ENCODE measurements around the gene CFAP251.

DNA sequence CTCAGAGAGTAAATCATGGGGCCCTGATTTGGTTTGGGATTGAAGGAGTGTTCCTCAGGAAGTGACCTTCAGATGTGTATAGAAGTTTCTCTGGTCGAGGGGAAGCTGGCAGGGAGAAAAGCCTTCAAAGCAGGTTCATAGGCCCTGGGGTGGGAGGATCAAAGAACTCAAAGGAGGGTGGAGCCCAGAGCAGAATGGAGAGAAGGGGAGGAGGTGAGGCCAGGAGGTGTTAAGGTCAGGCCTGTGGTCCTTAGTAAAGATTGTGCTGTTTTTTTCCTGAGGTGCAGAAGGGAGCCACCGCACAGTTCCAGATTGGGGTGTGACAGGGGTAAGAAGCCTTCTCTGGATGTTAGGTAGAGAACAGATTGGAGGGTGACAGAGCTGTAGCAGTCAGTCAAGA is 9.7 kb upstream of the CFAP251 start:
- TF ChIP-seq, protein P1, sequence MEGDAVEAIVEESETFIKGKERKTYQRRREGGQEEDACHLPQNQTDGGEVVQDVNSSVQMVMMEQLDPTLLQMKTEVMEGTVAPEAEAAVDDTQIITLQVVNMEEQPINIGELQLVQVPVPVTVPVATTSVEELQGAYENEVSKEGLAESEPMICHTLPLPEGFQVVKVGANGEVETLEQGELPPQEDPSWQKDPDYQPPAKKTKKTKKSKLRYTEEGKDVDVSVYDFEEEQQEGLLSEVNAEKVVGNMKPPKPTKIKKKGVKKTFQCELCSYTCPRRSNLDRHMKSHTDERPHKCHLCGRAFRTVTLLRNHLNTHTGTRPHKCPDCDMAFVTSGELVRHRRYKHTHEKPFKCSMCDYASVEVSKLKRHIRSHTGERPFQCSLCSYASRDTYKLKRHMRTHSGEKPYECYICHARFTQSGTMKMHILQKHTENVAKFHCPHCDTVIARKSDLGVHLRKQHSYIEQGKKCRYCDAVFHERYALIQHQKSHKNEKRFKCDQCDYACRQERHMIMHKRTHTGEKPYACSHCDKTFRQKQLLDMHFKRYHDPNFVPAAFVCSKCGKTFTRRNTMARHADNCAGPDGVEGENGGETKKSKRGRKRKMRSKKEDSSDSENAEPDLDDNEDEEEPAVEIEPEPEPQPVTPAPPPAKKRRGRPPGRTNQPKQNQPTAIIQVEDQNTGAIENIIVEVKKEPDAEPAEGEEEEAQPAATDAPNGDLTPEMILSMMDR (IDR thresholded peaks at IDR 0.05; ENCODE audit: control extremely low read depth in 1 of 3, insufficient read depth in 1 of 3, low read depth in 1 of 3, low read length in 3 of 3): no peak
- TF ChIP-seq, protein P2, sequence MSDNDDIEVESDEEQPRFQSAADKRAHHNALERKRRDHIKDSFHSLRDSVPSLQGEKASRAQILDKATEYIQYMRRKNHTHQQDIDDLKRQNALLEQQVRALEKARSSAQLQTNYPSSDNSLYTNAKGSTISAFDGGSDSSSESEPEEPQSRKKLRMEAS (IDR thresholded peaks at IDR 0.05): no peak
- TF ChIP-seq CHD1 (IDR thresholded peaks at IDR 0.05; ENCODE audit: low read depth, low read length) (no peak), SIN3A (conservative IDR thresholded peaks at IDR 0.05 in 1 of 2, IDR thresholded peaks at IDR 0.05 in 1 of 2; ENCODE audit: low read depth in 1 of 2, low read length in 2 of 2) (no peak), CHD2 (IDR thresholded peaks at IDR 0.05; ENCODE audit: low read length) (no peak), TEAD4 (IDR thresholded peaks at IDR 0.05; ENCODE audit: low read depth, low read length) (no peak), ATF2 (IDR thresholded peaks at IDR 0.05; ENCODE audit: low read length) (no peak), JUND (IDR thresholded peaks at IDR 0.05; ENCODE audit: low read length) (no peak)

All from H1 (cell line).